BLaER1 treated with 17β-estradiol and CSF1 and Interleukin-3, amounts not matched to agents 10 nM and 100 nM (cell line): ENCODE measurements around the gene CSPG4.
"Not testable (repeated sequence)": the region's sequence is repeated elsewhere in the genome, so short reads cannot be mapped to it uniquely, and the experiment has no call there.

Source experiments
- H3K27ac ChIP-seq, 11 experiments: shearing (Covaris generic); formaldehyde crosslinking; 2 replicates each; pipeline ENCODE4 v1.8.1; 2022
- H3K27me3 ChIP-seq, 11 experiments: shearing (Covaris generic); formaldehyde crosslinking; 2 replicates each; pipeline ENCODE4 v1.8.1; 2022
- H3K36me3 ChIP-seq, 11 experiments: shearing (Covaris generic); formaldehyde crosslinking; 2 replicates each; pipeline ENCODE4 v1.8.1; 2022
- H3K4me1 ChIP-seq, 10 experiments: shearing (Covaris generic); formaldehyde crosslinking; 2 replicates each; pipeline ENCODE4 v1.8.1; 2022
- H3K4me2 ChIP-seq, 11 experiments: shearing (Covaris generic); formaldehyde crosslinking; 2 replicates each; pipeline ENCODE4 v1.8.1; 2022
- H3K4me3 ChIP-seq, 10 experiments: shearing (Covaris generic); formaldehyde crosslinking; 2 replicates each; pipeline ENCODE4 v1.8.1; 2022
- H3K9ac ChIP-seq, 11 experiments: shearing (Covaris generic); formaldehyde crosslinking; 2 replicates each; pipeline ENCODE4 v1.8.1; 2022
- H3K9me3 ChIP-seq, 11 experiments: shearing (Covaris generic); formaldehyde crosslinking; replicated peaks in 1 of 11; 2 replicates each; pipeline ENCODE4 v1.8.1; 2022
- H4K20me1 ChIP-seq, 11 experiments: shearing (Covaris generic); formaldehyde crosslinking; 2 replicates each; pipeline ENCODE4 v1.8.1; 2022
- Cebpa-rat ChIP-seq, 11 experiments: shearing (Covaris generic); IDR thresholded peaks; 2 replicates each; pipeline ENCODE4 v1.8.1; 2022

Gene CSPG4

DNA sequence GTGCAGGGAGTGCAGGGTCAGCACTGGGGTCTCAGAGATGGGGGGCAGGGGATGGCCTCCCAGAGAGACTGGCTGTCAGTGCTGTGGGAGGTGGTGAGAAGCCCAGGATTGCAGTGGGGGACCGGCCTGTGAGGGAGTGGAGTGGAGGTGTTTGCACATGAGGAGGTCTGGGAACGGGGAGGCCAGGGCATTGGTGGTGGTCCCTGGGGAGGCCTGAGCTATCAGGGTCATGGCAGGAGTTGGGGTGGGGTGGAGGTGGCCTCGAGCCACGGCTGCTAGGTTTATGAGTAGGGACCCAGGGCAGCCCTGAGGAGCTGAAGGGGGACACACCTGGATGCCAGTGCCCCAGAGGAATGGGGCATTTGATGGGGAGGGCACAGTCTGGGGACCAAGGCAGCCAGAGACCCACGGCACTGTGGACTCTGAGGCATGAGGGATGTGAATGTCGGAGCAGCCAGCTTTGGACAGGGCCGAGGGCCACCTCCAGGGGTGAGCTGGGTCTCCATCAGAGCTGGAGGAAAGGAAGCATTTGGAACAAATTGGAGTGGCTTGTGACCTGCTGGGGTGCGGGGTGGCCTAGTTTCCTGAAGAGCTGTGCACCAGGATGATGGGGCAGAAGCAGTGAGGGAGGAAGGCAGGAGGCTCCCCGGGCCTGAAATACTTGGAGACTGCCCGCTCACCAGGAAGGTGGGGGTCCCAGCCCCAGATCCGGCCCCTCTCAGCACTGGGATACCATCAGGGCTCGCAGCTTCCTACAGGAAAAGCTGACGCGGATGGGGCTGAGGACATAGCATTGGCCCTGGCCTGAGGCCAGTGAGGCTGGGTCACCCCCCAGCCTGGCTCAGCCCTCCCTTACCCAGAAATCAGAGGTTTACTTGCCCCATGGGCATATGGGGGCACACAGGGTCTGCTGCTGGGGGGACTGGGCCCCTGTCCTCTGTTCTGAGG is 9.5 kb upstream of the CSPG4 start:
- TF ChIP-seq Cebpa-rat (IDR thresholded peaks at IDR 0.05) = no peak
- Histone ChIP-seq H3K4me2 (peak overlapping the region in 4 of 11 experiments; percentile 50 to 74 (median 59); a peak in 1 of 22 replicates), H3K4me1 (peaks cover 24 to 56% (median 48%) of the 10 kb centered on the region in 10 experiments), H3K27ac (peak overlapping the region in 7 of 11 experiments; percentile 4 to 86 (median 57); a peak in 8 of 22 replicates), H3K9me3 (no peaks in the 10 kb centered on the region), H3K27me3 (no peaks in the 10 kb centered on the region), H4K20me1 (no peaks in the 10 kb centered on the region; a peak in 1 of 22 replicates), H3K4me3 (no peak overlapping the region), H3K36me3 (no peaks in the 10 kb centered on the region), H3K9ac (peak overlapping the region in 4 of 11 experiments; percentile 4 to 45 (median 18); a peak in 4 of 22 replicates)

DNA sequence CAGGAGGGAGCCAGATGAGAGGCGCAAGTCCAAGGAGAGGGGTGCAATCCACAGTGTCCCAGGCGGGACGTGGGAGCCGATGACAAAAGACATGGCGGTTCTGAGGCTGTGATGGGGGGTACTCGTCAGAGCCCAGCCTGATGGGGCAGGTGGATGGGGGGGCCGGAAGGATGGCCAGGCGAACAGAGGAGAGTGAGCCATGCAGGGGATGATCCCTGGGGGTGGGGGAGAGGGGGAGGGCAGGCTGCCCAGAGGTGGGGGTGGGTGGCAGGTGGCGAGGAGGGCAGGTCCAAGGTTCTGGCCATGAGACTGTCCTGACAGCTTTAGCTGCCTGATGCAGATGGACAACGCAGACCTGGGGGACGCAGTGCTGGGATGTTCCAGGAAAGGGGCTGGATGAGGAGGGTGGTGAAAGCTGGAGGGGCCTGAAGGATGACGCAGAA is 8.9 kb upstream of the CSPG4 start:
- H3K4me1 ChIP-seq = peaks cover 24 to 56% (median 44%) of the 10 kb centered on the region in 10 experiments
- H3K36me3 ChIP-seq = no peaks in the 10 kb centered on the region
- no peak overlapping the region for H3K4me3 ChIP-seq
- no peaks in the 10 kb centered on the region for H3K27me3 ChIP-seq
- H3K4me2 ChIP-seq = peak overlapping the region; percentile 15 to 76 (median 52); a peak in 17 of 22 replicates
- H4K20me1 ChIP-seq = no peaks in the 10 kb centered on the region; a peak in 1 of 22 replicates
- no peaks in the 10 kb centered on the region for H3K9me3 ChIP-seq
- H3K27ac ChIP-seq = no peak overlapping the region; a peak in 1 of 22 replicates
- peak overlapping the region in 1 of 11 experiments; percentile 1; a peak in 1 of 22 replicates for H3K9ac ChIP-seq
- no peak for TF ChIP-seq Cebpa-rat (IDR thresholded peaks at IDR 0.05)

DNA sequence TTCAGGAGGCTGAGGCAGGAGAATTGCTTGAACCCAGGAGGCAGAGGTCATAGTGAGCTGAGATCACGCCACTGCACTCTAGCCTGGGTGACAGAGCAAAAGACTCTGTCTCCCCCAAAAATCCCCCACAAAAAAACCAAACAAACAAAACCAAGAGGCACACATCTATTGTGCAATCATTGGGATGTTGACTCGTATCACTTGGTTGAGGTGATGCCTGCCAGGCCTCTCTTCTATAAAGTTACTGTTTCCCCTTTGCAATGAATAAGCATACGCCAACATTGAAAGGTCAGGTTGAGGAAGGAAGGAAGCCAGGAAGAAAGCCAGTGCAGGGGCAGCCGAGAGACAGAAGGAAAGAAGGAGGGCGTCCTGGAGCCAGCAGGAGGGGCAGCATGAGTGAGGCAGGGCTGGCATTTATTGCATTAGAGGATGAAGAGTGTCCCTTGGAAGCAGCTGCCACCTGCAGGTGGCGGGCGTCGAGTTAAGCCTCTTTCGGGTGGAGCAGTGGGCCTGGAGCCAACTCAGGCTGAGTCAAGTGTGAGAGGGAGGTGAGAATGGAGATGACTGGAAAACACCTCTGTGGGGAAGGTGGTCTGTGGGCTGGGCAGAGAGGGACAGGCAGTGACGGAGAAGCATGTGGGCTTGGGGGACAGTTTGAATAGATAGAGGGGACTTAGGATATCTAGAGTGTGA is 8.3 kb upstream of the CSPG4 start:
- H3K4me1 ChIP-seq = peaks cover 24 to 56% (median 44%) of the 10 kb centered on the region in 10 experiments
- no peaks in the 10 kb centered on the region; a peak in 1 of 22 replicates for H4K20me1 ChIP-seq
- H3K4me2 ChIP-seq = peak overlapping the region; percentile 15 to 76 (median 52)
- H3K27ac ChIP-seq = peak overlapping the region in 2 of 11 experiments; percentile 15 to 29; a peak in 2 of 22 replicates
- TF ChIP-seq Cebpa-rat (IDR thresholded peaks at IDR 0.05) = peak in 9 of 11 experiments; percentile 56 to 83 (median 79); a peak in 15 of 22 replicates
- H3K9me3 ChIP-seq = no peaks in the 10 kb centered on the region
- H3K27me3 ChIP-seq = no peaks in the 10 kb centered on the region
- H3K9ac ChIP-seq = peak overlapping the region in 1 of 11 experiments; percentile 1; a peak in 1 of 22 replicates
- no peak overlapping the region for H3K4me3 ChIP-seq
- H3K36me3 ChIP-seq = no peaks in the 10 kb centered on the region

DNA sequence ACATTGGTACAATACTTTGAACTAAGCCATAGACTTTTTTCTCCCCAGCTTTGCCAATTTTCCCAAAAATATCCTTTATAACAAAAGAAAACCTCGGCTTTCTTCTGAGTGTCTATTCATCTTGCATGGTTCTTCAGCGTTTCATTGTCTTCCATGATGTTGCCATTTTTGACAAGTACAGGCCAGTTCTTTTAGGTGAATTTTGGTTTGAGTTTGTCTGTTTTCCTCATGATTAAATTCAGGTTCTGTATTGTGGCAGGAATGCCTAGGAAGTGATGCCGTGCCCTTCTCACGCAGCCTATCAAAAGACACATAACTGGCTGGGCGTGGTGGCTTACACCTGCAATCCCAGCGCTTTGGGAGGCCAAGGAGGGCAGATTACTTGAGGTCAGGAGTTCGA is 7.6 kb upstream of the CSPG4 start:
- Histone ChIP-seq H3K4me1 (peaks cover 28 to 50% (median 40%) of the 10 kb centered on the region in 10 experiments), H3K4me3 (no peak overlapping the region), H3K9ac (no peak overlapping the region; a peak in 1 of 22 replicates), H3K27me3 (no peaks in the 10 kb centered on the region), H3K36me3 (no peaks in the 10 kb centered on the region), H3K4me2 (peak overlapping the region; percentile 15 to 76 (median 52); a peak in 17 of 22 replicates), H4K20me1 (no peaks in the 10 kb centered on the region; a peak in 1 of 22 replicates), H3K27ac (peak overlapping the region in 2 of 11 experiments; percentile 15 to 29; a peak in 2 of 22 replicates), H3K9me3 (no peaks in the 10 kb centered on the region)
- no peak for TF ChIP-seq Cebpa-rat (IDR thresholded peaks at IDR 0.05)

DNA sequence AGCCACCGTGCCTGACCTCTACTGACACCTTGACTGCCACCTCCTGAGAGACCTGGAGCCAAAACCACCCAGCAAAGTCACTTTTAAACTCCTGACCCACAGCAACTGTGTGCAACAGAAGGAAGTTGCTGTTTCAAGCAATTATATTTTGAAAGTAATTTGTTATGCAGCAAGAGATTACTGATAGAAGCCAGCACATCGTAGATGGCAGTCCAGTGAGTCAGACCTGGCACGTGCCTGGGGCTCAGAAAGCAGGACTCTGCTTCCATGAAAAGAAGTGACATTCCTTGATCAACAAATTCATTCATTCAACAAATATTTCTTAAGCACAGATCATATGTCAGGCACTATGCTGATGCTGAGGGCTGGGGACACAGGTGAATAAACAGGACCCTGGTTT is 5.7 kb upstream of the CSPG4 start:
- no peak overlapping the region for H3K27ac ChIP-seq
- no peaks in the 10 kb centered on the region for H3K36me3 ChIP-seq
- no peak overlapping the region for H3K4me3 ChIP-seq
- no peak overlapping the region for H3K9ac ChIP-seq
- peak overlapping the region in 2 of 11 experiments; percentile 9 to 16; a peak in 1 of 22 replicates for H3K4me2 ChIP-seq
- H3K27me3 ChIP-seq = peaks cover 2 to 9% (median 6%) of the 10 kb centered on the region in 11 experiments
- H3K4me1 ChIP-seq = peaks cover 19 to 39% (median 24%) of the 10 kb centered on the region in 10 experiments
- no peaks in the 10 kb centered on the region for H4K20me1 ChIP-seq
- TF ChIP-seq Cebpa-rat (IDR thresholded peaks at IDR 0.05) = no peak
- H3K9me3 ChIP-seq = no peaks in the 10 kb centered on the region

DNA sequence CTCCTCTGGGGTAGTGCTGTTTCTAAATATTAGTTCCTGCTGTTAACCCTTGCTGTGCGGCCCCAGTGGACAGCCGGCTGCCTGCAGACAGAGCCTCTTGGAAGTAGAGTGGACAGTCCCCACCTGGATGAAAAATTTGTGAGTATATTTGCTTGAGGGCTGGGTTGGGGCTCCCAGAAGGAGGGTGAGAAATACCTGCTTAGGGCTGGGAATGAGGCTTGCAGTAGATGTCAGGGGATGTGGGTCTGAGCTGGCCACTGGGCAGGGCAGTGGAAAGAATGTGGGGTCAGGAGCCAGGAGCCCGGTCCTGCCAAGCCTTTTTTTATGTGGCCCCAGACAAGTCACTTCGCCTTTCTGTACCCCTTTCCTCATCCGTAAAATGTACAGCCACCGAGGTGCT is 4.4 kb upstream of the CSPG4 start:
- H3K9me3 ChIP-seq, H3K4me3 ChIP-seq, H4K20me1 ChIP-seq, H3K27ac ChIP-seq, H3K9ac ChIP-seq, H3K36me3 ChIP-seq, H3K4me2 ChIP-seq: not testable (repeated sequence)
- Histone ChIP-seq H3K4me1 (peaks cover 20 to 42% (median 25%) of the 10 kb centered on the region in 10 experiments), H3K27me3 (peaks cover 15 to 22% (median 18%) of the 10 kb centered on the region in 11 experiments)

DNA sequence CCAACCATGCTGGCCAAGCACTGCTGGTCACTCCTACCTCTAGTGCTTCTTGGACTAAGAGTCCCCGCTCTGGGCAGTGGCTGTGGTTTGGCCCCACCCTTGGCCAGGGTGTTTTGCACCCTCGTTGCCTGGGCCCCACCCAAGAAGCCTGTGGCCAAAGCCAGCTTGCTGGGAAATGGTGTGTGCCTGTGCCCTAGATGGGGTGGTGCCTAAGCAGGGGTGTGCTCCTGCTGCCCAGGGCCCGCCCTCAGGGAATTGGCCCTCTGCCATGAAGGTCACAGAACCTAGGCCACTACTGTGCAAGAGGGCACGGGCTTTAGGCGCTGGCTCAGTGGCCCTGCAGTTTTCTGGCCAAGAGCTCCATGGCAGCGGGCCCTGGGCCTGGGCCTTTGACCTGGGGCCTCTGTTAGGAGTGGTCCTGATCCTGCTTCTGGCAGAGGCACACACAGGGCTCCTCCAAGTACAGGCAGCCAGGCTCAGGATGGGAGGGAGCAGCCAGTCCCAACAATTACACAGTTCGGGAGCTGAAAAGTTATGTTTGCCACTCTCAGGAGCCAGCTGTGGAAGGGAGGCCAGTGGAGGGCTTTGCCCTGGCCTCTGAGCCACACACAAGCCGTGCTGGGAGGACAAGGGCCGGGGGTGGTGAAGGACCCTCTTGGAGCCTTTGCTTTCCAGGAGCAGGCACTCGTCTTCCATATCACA is 3.8 kb upstream of the CSPG4 start:
- H3K4me3 ChIP-seq, H3K4me2 ChIP-seq, H3K9ac ChIP-seq, H3K27ac ChIP-seq, H3K36me3 ChIP-seq, H4K20me1 ChIP-seq, H3K9me3 ChIP-seq: not testable (repeated sequence)
- Histone ChIP-seq H3K4me1 (peaks cover 20 to 47% (median 25%) of the 10 kb centered on the region in 10 experiments), H3K27me3 (peaks cover 15 to 22% (median 18%) of the 10 kb centered on the region in 11 experiments)

DNA sequence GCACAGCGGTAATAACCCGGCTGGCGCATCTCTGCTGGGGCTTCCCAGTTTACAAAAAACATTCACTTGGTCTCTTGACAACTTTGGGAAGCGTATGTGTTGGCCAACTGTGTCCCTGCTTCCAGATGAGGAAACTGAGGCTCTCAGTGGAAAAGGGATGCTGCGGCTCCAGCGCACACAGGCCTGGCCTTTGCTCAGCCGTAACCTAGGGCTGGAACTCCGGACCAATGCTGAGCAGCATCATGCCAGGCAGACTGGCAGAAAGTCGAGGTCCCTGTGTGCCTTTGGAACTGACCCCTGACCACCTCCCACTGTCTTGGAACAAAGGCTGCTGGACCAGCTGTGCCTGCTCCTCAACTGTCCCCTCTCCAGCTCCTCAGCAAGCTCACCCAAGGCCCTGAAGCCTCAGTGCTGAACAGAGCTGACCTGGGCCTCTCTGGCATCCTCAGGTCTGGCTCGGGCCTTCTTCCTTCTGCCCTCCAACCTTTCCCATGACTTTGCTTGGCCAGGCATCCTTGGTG is 2.7 kb upstream of the CSPG4 start:
- not testable (repeated sequence) for H3K9me3 ChIP-seq, H3K4me3 ChIP-seq, H3K27ac ChIP-seq, H3K9ac ChIP-seq, H3K36me3 ChIP-seq, H4K20me1 ChIP-seq
- peaks cover 15 to 22% (median 18%) of the 10 kb centered on the region in 11 experiments for H3K27me3 ChIP-seq
- H3K4me1 ChIP-seq = peaks cover 10 to 38% (median 15%) of the 10 kb centered on the region in 10 experiments; a peak in 19 of 20 replicates
- peak overlapping the region in 1 of 11 experiments; percentile 26; a peak in 1 of 22 replicates for H3K4me2 ChIP-seq
